Thymus (tissue), 11 donors: ENCODE data around the gene ARHGAP15. TPM values are rescaled to one million over a fixed set of nuclear protein-coding genes. Genes with fewer than 3 reads are reported as not detected.

ENCODE experiments used
- DNase-seq, 9 donors: peaks; one replicate each; pipeline ENCODE4 v3.0.0-alpha.2; 2013; ENCODE audit warnings: low spot score in 9 of 9, low read depth in 6 of 9, missing footprints in 1 of 9
- H3K27ac ChIP-seq, 2 donors: one replicate each; pipeline ENCODE4 v1.5.1; 2013; ENCODE audit warnings: control low read depth in 1 of 2, low read depth in 1 of 2, low read length in 1 of 2, mild to moderate bottlenecking in 1 of 2, moderate library complexity in 1 of 2
- H3K27me3 ChIP-seq, 2 donors: one replicate each; pipeline ENCODE4 v1.5.1; 2013; ENCODE audit warnings: low read length in 1 of 2; ENCODE audit not compliant: control insufficient read depth in 2 of 2, insufficient read depth in 1 of 2
- H3K36me3 ChIP-seq, 2 donors: one replicate each; pipeline ENCODE4 v1.5.1; 2013; ENCODE audit warnings: low read length in 1 of 2, mild to moderate bottlenecking in 1 of 2, moderate library complexity in 1 of 2; ENCODE audit not compliant: control insufficient read depth in 2 of 2, insufficient read depth in 2 of 2
- H3K4me1 ChIP-seq, 2 donors: one replicate each; pipeline ENCODE4 v1.5.1; 2013; ENCODE audit warnings: low read length in 2 of 2; ENCODE audit not compliant: control insufficient read depth in 2 of 2, insufficient read depth in 2 of 2
- H3K4me3 ChIP-seq, 2 donors: one replicate each; pipeline ENCODE4 v1.5.1; 2013; ENCODE audit warnings: low read length in 2 of 2, control low read depth in 1 of 2, mild to moderate bottlenecking in 1 of 2
- H3K9me3 ChIP-seq, 2 donors: one replicate each; pipeline ENCODE4 v1.5.1; 2013; ENCODE audit warnings: low read length in 1 of 2, mild to moderate bottlenecking in 1 of 2; ENCODE audit not compliant: control insufficient read depth in 2 of 2, insufficient read depth in 1 of 2
- WGBS: extraction: QIAGEN DNeasy Blood & Tissue Kit; methylation state at CpG from one replicate; pipeline ENCODE4 v1.1.7; 2013; 5-methylcytosine and 5-hydroxymethylcytosine counted together
- polyA plus RNA-seq: library from polyadenylated mRNA; stranded (reverse); fragments of 200-250 nt; gene quantifications from one replicate; pipeline ENCODE4 v1.2.3, GENCODE V29; 2013
- total RNA-seq: library from RNA; stranded (reverse); fragments of 120-200 nt; gene quantifications from one replicate; pipeline ENCODE4 v1.2.4, GENCODE V29; 2013
- donor health status: healthy.

Gene ARHGAP15
- total and polyA plus RNA-seq, 2 donors: 55.8 to 182 TPM

GRCh38 chr2:143632751-143633374, 503.6 kb downstream of the ARHGAP15 start:
- WGBS: 33% methylated on average over 3 of the region's 3 CpGs
- Histone ChIP-seq H3K36me3 (peaks cover 3 to 17% of the 10 kb centered on the region in 2 donors), H3K4me1 (peaks cover 0 to 4% of the 10 kb centered on the region in 2 donors)

GRCh38 chr2:143633419-143633818, 504.2 kb downstream of the ARHGAP15 start:
- Histone ChIP-seq H3K4me3 (no peak overlapping the region), H3K4me1 (peaks cover 0 to 4% of the 10 kb centered on the region in 2 donors), H3K27me3 (no peaks in the 10 kb centered on the region), H3K36me3 (peaks cover 3 to 14% of the 10 kb centered on the region in 2 donors), H3K9me3 (peaks cover 0 to 5% of the 10 kb centered on the region in 2 donors), H3K27ac (no peak overlapping the region)
- no peak for DNase-seq
- 48% methylated on average over 2 of the region's 2 CpGs for WGBS

More at GRCh38 chr2:143632751-143633374, 503.6 kb downstream of the ARHGAP15 start:
- no peak overlapping the region for H3K4me3 ChIP-seq
- peak in 2 of 9 donors; percentile 4 to 27 for DNase-seq
- H3K27me3 ChIP-seq: no peaks in the 10 kb centered on the region
- no peak overlapping the region for H3K27ac ChIP-seq
- peaks cover 0 to 5% of the 10 kb centered on the region in 2 donors for H3K9me3 ChIP-seq

GRCh38 chr2:143635302-143635701, 506.1 kb downstream of the ARHGAP15 start:
- DNase-seq: no peak
- Histone ChIP-seq H3K27me3 (no peaks in the 10 kb centered on the region), H3K36me3 (peaks cover 3 to 14% of the 10 kb centered on the region in 2 donors), H3K4me1 (peaks cover 0 to 4% of the 10 kb centered on the region in 2 donors), H3K4me3 (no peak overlapping the region), H3K27ac (no peak overlapping the region), H3K9me3 (peaks cover 0 to 5% of the 10 kb centered on the region in 2 donors)
- 97% methylated on average over 2 of the region's 2 CpGs for WGBS

GRCh38 chr2:143635936-143636335, 506.7 kb downstream of the ARHGAP15 start:
- 100% methylated on average over 2 of the region's 2 CpGs for WGBS

GRCh38 chr2:143640826-143641225, 511.6 kb downstream of the ARHGAP15 start:
- no peaks in the 10 kb centered on the region for H3K27me3 ChIP-seq
- peaks cover 4 to 15% of the 10 kb centered on the region in 2 donors for H3K36me3 ChIP-seq
- DNase-seq: no peak
- peaks cover 0 to 3% of the 10 kb centered on the region in 2 donors for H3K9me3 ChIP-seq
- H3K27ac ChIP-seq: no peak overlapping the region
- no peaks in the 10 kb centered on the region for H3K4me1 ChIP-seq
- 96% methylated on average over 5 of the region's 5 CpGs for WGBS
- H3K4me3 ChIP-seq: no peak overlapping the region

More at GRCh38 chr2:143635936-143636335, 506.7 kb downstream of the ARHGAP15 start:
- Histone ChIP-seq H3K9me3 (peaks cover 0 to 5% of the 10 kb centered on the region in 2 donors), H3K27ac (no peak overlapping the region), H3K27me3 (no peaks in the 10 kb centered on the region), H3K4me3 (no peak overlapping the region), H3K36me3 (peaks cover 3 to 17% of the 10 kb centered on the region in 2 donors), H3K4me1 (peaks cover 0 to 4% of the 10 kb centered on the region in 2 donors)
- DNase-seq: no peak

- Histone ChIP-seq H3K36me3 (peaks cover 4% of the 10 kb centered on the region in 2 donors), H3K4me1 (no peaks in the 10 kb centered on the region), H3K4me3 (no peak overlapping the region), H3K27me3 (no peaks in the 10 kb centered on the region), H3K27ac (no peak overlapping the region), H3K9me3 (no peaks in the 10 kb centered on the region)
- no peak for DNase-seq
- 96% methylated on average over 5 of the region's 5 CpGs for WGBS
Measured at GRCh38 chr2:143645921-143646645, 516.9 kb downstream of the ARHGAP15 start.

GRCh38 chr2:143649226-143649740, 520.1 kb downstream of the ARHGAP15 start:
- Histone ChIP-seq H3K4me1 (no peaks in the 10 kb centered on the region), H3K27ac (no peak overlapping the region), H3K9me3 (peaks cover 0 to 1% of the 10 kb centered on the region in 2 donors), H3K27me3 (no peaks in the 10 kb centered on the region), H3K36me3 (peaks cover 0 to 3% of the 10 kb centered on the region in 2 donors), H3K4me3 (no peak overlapping the region)
- WGBS: 97% methylated on average over 4 of the region's 4 CpGs
- DNase-seq: no peak

DNA sequence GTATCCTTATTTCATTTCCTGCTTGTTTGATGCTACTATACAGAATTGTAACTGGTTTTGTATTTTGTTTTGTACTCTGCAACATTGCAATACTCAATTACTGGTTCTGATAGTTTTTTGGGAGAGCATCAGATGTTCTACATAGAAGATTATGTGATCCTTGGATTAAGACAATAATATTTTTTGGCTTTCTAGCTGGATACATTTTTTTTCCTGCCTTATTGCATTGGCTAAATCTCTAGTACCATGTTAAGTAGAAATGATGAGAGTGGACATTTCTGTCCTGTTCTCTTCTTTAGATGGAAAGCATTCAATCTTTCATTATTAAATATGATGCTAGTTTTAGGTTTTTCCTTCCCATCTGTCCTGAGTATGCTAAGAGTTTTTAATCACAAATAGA, 523.5 kb downstream of the ARHGAP15 start:
- Histone ChIP-seq H3K27ac (no peak overlapping the region), H3K27me3 (no peaks in the 10 kb centered on the region), H3K36me3 (peaks cover 0 to 3% of the 10 kb centered on the region in 2 donors), H3K4me1 (no peaks in the 10 kb centered on the region), H3K4me3 (no peak overlapping the region), H3K9me3 (peaks cover 0 to 1% of the 10 kb centered on the region in 2 donors)
- DNase-seq: no peak

GRCh38 chr2:143668234-143668633, 539.0 kb downstream of the ARHGAP15 start:
- Histone ChIP-seq H3K36me3 (no peaks in the 10 kb centered on the region), H3K4me3 (no peak overlapping the region), H3K4me1 (no peaks in the 10 kb centered on the region), H3K27me3 (no peaks in the 10 kb centered on the region), H3K27ac (no peak overlapping the region), H3K9me3 (no peaks in the 10 kb centered on the region)
- no peak for DNase-seq
- WGBS: over 99% methylated on average over 2 of the region's 2 CpGs
